Measurements from ENCODE around the gene SEZ6L.
"Not testable (repeated sequence)": the region's sequence is repeated elsewhere in the genome, so short reads cannot be mapped to it uniquely, and the experiment has no call there.

SEZ6L gene

GRCh38 chr22:26401726-26402125 is 232.5 kb downstream of the SEZ6L start:
- no peak overlapping the region for H3K4me3 ChIP-seq (ENCODE audit: low read depth, low read length, poor library complexity, severe bottlenecking)
- no peaks in the 10 kb centered on the region for H3K79me2 ChIP-seq (ENCODE audit: insufficient read depth, low read length)
- no peaks in the 10 kb centered on the region for H4K20me1 ChIP-seq (ENCODE audit: insufficient read depth, low read length)
- no peak overlapping the region for H2AFZ ChIP-seq (ENCODE audit: low read length)
- H3K27me3 ChIP-seq (ENCODE audit: insufficient read depth, low read length): no peaks in the 10 kb centered on the region; the same call in 1 of the 2 replicates
- no peak for TF ChIP-seq CTCF (IDR thresholded peaks at IDR 0.05; ENCODE audit: low read length)
- TF ChIP-seq EZH2 (IDR thresholded peaks at IDR 0.05; ENCODE audit: borderline replicate concordance, low read length): no peak
- H3K27ac ChIP-seq (ENCODE audit: low read depth, low read length, poor library complexity, severe bottlenecking): no peak overlapping the region
- H3F3A ChIP-seq (ENCODE audit: insufficient read depth, low read length): no peaks in the 10 kb centered on the region
- H3K9me3 ChIP-seq (ENCODE audit: low read length): no peaks in the 10 kb centered on the region
- peaks cover 5% of the 10 kb centered on the region for H3K4me1 ChIP-seq (ENCODE audit: insufficient read depth, low read length, severe bottlenecking)
- H3K9ac ChIP-seq (ENCODE audit: low read length): no peak overlapping the region
- no peaks in the 10 kb centered on the region for H3K9me2 ChIP-seq (ENCODE audit: low read depth, low read length)
- H3K36me3 ChIP-seq (ENCODE audit: insufficient read depth, low read length): no peaks in the 10 kb centered on the region
- no peak overlapping the region for H3K4me2 ChIP-seq (ENCODE audit: low read length)

GRCh38 chr22:26404851-26405421 is 235.7 kb downstream of the SEZ6L start:
- H3K4me1 ChIP-seq (ENCODE audit: insufficient read depth, low read length, severe bottlenecking): peaks cover 3% of the 10 kb centered on the region
- H3K36me3 ChIP-seq (ENCODE audit: insufficient read depth, low read length): no peaks in the 10 kb centered on the region
- no peaks in the 10 kb centered on the region for H3F3A ChIP-seq (ENCODE audit: insufficient read depth, low read length)
- H4K20me1 ChIP-seq (ENCODE audit: insufficient read depth, low read length): no peaks in the 10 kb centered on the region
- H2AFZ ChIP-seq (ENCODE audit: low read length): no peak overlapping the region
- H3K9me3 ChIP-seq (ENCODE audit: low read length): no peaks in the 10 kb centered on the region
- no peaks in the 10 kb centered on the region for H3K79me2 ChIP-seq (ENCODE audit: insufficient read depth, low read length)
- H3K27me3 ChIP-seq (ENCODE audit: insufficient read depth, low read length): no peaks in the 10 kb centered on the region; the same call in 1 of the 2 replicates
- H3K4me2 ChIP-seq (ENCODE audit: low read length): no peak overlapping the region
- no peak overlapping the region for H3K9ac ChIP-seq (ENCODE audit: low read length)
- H3K27ac ChIP-seq (ENCODE audit: low read depth, low read length, poor library complexity, severe bottlenecking): no peak overlapping the region
- H3K9me2 ChIP-seq (ENCODE audit: low read depth, low read length): no peaks in the 10 kb centered on the region
- TF ChIP-seq EZH2 (IDR thresholded peaks at IDR 0.05; ENCODE audit: borderline replicate concordance, low read length) (no peak), CTCF (IDR thresholded peaks at IDR 0.05; ENCODE audit: low read length) (no peak)
- H3K4me3 ChIP-seq (ENCODE audit: low read depth, low read length, poor library complexity, severe bottlenecking): no peak overlapping the region

- Histone ChIP-seq H3K9ac (ENCODE audit: low read length) (no peak overlapping the region), H3K4me1 (ENCODE audit: insufficient read depth, low read length, severe bottlenecking) (no peaks in the 10 kb centered on the region), H3K9me2 (ENCODE audit: low read depth, low read length) (no peaks in the 10 kb centered on the region), H3K9me3 (ENCODE audit: low read length) (no peaks in the 10 kb centered on the region), H3K27ac (ENCODE audit: low read depth, low read length, poor library complexity, severe bottlenecking) (no peak overlapping the region), H3K27me3 (ENCODE audit: insufficient read depth, low read length) (peaks cover 3% of the 10 kb centered on the region; the same call in 1 of the 2 replicates), H3K4me2 (ENCODE audit: low read length) (no peak overlapping the region), H3K79me2 (ENCODE audit: insufficient read depth, low read length) (no peaks in the 10 kb centered on the region), H3K4me3 (ENCODE audit: low read depth, low read length, poor library complexity, severe bottlenecking) (no peak overlapping the region), H3F3A (ENCODE audit: insufficient read depth, low read length) (no peaks in the 10 kb centered on the region), H4K20me1 (ENCODE audit: insufficient read depth, low read length) (no peaks in the 10 kb centered on the region), H2AFZ (ENCODE audit: low read length) (no peak overlapping the region), H3K36me3 (ENCODE audit: insufficient read depth, low read length) (no peaks in the 10 kb centered on the region)
- TF ChIP-seq EZH2 (IDR thresholded peaks at IDR 0.05; ENCODE audit: borderline replicate concordance, low read length) (no peak), CTCF (IDR thresholded peaks at IDR 0.05; ENCODE audit: low read length) (no peak)
Measured at GRCh38 chr22:26406118-26406517, 236.9 kb downstream of the SEZ6L start.

GRCh38 chr22:26408562-26409220 is 239.4 kb downstream of the SEZ6L start:
- not testable (repeated sequence) for H3K79me2 ChIP-seq (ENCODE audit: insufficient read depth, low read length); H3K27ac ChIP-seq (ENCODE audit: low read depth, low read length, poor library complexity, severe bottlenecking); H3K4me3 ChIP-seq (ENCODE audit: low read depth, low read length, poor library complexity, severe bottlenecking); H3K4me1 ChIP-seq (ENCODE audit: insufficient read depth, low read length, severe bottlenecking); H3K9me3 ChIP-seq (ENCODE audit: low read length); H3K9me2 ChIP-seq (ENCODE audit: low read depth, low read length); H4K20me1 ChIP-seq (ENCODE audit: insufficient read depth, low read length); H3K4me2 ChIP-seq (ENCODE audit: low read length); H3K36me3 ChIP-seq (ENCODE audit: insufficient read depth, low read length); H2AFZ ChIP-seq (ENCODE audit: low read length); H3K9ac ChIP-seq (ENCODE audit: low read length); H3K27me3 ChIP-seq (ENCODE audit: insufficient read depth, low read length); H3F3A ChIP-seq (ENCODE audit: insufficient read depth, low read length)
